ENCODE results near the gene CRB1.

Gene CRB1

GRCh38 chr1:197453376-197454058 lies 185.5 kb downstream of the CRB1 start:
- H3K36me3 ChIP-seq (replicated peaks) = no peaks in the 10 kb centered on the region
- no peak for DNase-seq
- TF ChIP-seq CTCF (IDR thresholded peaks at IDR 0.05; ENCODE audit: low read depth, low read length, missing control alignments) = no peak
- in situ Hi-C loops (cut with HindIII; ENCODE audit: low pct_ligation_motif_present, low sequenced_read_pairs) = no loop called here
- no peak overlapping the region for H3K27ac ChIP-seq
- H3K4me3 ChIP-seq (ENCODE audit: low read depth, low read length) = no peak overlapping the region
- H3K27me3 ChIP-seq (replicated peaks) = no peaks in the 10 kb centered on the region

- DNase-seq = no peak
- no peaks in the 10 kb centered on the region for H3K36me3 ChIP-seq (replicated peaks)
- TF ChIP-seq CTCF (IDR thresholded peaks at IDR 0.05; ENCODE audit: low read depth, low read length, missing control alignments) = no peak
- no peak overlapping the region for H3K27ac ChIP-seq
- no peaks in the 10 kb centered on the region for H3K27me3 ChIP-seq (replicated peaks)
- no peak overlapping the region for H3K4me3 ChIP-seq (ENCODE audit: low read depth, low read length)
- in situ Hi-C loops (cut with HindIII; ENCODE audit: low pct_ligation_motif_present, low sequenced_read_pairs) = no loop called here
Observed at GRCh38 chr1:197462539-197462938, 194.5 kb downstream of the CRB1 start.

- Histone ChIP-seq H3K27me3 (replicated peaks) (no peaks in the 10 kb centered on the region), H3K36me3 (replicated peaks) (no peaks in the 10 kb centered on the region), H3K27ac (no peak overlapping the region), H3K4me3 (ENCODE audit: low read depth, low read length) (no peak overlapping the region)
- no peak for TF ChIP-seq CTCF (IDR thresholded peaks at IDR 0.05; ENCODE audit: low read depth, low read length, missing control alignments)
- no peak for DNase-seq
- in situ Hi-C loops (cut with HindIII; ENCODE audit: low pct_ligation_motif_present, low sequenced_read_pairs) = no loop called here
Observed at GRCh38 chr1:197463142-197463541, 195.1 kb downstream of the CRB1 start.

GRCh38 chr1:197464044-197464443 lies 196.0 kb downstream of the CRB1 start:
- no peak overlapping the region for H3K4me3 ChIP-seq (ENCODE audit: low read depth, low read length)
- no peaks in the 10 kb centered on the region for H3K36me3 ChIP-seq (replicated peaks)
- TF ChIP-seq CTCF (IDR thresholded peaks at IDR 0.05; ENCODE audit: low read depth, low read length, missing control alignments) = no peak
- no peaks in the 10 kb centered on the region for H3K27me3 ChIP-seq (replicated peaks)
- in situ Hi-C loops (cut with HindIII; ENCODE audit: low pct_ligation_motif_present, low sequenced_read_pairs) = no loop called here
- H3K27ac ChIP-seq = no peak overlapping the region
- peak; percentile 17 for DNase-seq

GRCh38 chr1:197465528-197466327 lies 197.7 kb downstream of the CRB1 start:
- Histone ChIP-seq H3K27me3 (replicated peaks) (no peaks in the 10 kb centered on the region), H3K27ac (no peak overlapping the region), H3K36me3 (replicated peaks) (no peaks in the 10 kb centered on the region), H3K4me3 (ENCODE audit: low read depth, low read length) (no peak overlapping the region)
- DNase-seq = no peak
- in situ Hi-C loops (cut with HindIII; ENCODE audit: low pct_ligation_motif_present, low sequenced_read_pairs) = no loop called here
- no peak for TF ChIP-seq CTCF (IDR thresholded peaks at IDR 0.05; ENCODE audit: low read depth, low read length, missing control alignments)

All from brain microvascular endothelial cell (primary cell).